Measurements from ENCODE around the gene SLC17A6.

The SLC17A6 gene

DNA sequence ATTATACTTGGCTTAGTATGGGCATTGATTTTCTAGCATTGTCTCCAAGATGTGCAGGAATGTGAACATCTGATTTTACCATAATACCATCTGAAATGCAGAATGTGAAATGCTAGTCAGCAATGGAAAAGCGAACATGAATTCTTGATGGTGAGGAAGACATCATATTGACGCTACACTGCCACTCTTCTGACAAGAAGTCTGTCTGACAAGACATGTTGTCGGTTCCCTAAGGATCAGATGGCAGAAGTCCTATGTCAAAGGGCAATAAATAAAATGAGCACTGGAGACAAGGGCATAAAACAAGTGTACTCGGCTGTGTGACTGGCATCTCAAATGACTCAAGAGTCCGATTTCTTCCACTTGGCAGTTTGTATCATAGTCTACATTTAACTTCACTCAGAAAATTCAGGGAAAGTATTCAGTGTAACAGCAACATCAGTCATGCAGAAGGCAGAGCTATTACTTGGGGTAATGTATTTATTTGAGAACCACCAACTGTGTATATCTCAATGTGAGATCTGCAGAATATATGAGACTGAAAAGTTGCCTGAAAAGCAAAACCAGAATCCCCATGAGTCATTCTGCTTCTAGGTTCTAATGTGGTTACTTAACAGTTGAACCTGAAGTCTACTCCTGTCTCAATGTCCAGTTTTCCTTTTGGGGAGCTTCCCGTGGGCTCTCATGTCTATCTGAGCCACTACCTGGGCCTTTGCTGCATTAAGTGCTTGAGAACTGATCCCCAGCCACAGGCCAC, 51.5 kb downstream of the SLC17A6 start:
- DNase-seq (ENCODE audit: low read depth in 2 of 2) = no peak

DNA sequence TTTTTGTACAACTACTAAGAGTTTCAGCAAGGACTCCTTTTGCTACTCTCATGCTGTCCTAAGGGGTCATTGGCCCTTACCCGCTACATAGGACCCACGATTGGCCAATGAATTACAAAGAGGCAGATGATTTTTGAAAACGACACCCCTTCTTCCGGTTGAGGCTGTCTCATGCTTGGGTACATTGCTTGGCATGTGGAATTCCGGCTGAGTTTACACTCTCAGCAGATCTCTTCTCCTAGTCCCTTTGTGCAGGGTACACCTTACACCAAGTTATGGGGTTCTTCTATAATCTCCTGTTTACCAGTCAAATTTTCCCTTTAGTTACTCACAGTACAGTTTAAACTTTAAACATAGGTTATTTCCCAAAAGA, 52.1 kb downstream of the SLC17A6 start:
- no peak for DNase-seq (ENCODE audit: low read depth in 2 of 2)

GRCh38 chr11:22392561-22392960, 54.4 kb downstream of the SLC17A6 start:
- DNase-seq (ENCODE audit: low read depth in 2 of 2) = no peak

DNA sequence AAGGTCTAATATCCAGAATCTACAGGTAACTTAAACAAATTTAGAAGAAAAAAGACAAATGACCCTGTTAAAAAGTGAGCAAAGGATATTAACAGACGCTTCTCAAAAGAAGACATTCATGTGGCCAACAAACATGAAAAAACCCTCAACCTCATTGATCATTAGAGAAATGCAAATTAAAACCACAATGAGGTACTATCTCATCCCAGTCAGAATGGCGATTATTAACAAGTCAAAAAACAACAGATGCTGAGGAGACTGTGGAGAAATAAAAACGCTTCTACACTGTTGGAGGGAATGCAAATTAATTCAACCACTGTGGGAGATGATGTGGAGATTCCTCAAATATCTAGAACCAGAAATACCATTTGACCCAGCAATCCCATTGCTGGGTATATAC, 67.2 kb downstream of the SLC17A6 start:
- DNase-seq (ENCODE audit: low read depth in 2 of 2) = no peak

- no peak for DNase-seq (ENCODE audit: low read depth in 2 of 2)
These were observed 69.1 kb downstream of the SLC17A6 start for GRCh38 chr11:22407267-22407666.

GRCh38 chr11:22407921-22408320, 69.7 kb downstream of the SLC17A6 start:
- no peak for DNase-seq (ENCODE audit: low read depth in 2 of 2)

GRCh38 chr11:22415476-22415875, 77.3 kb downstream of the SLC17A6 start:
- DNase-seq (ENCODE audit: low read depth in 2 of 2) = no peak

- DNase-seq (ENCODE audit: low read depth in 2 of 2) = no peak
These were observed 78.3 kb downstream of the SLC17A6 start for GRCh38 chr11:22416462-22416861.

- DNase-seq (ENCODE audit: low read depth in 2 of 2) = no peak
These were observed 88.7 kb downstream of the SLC17A6 start for GRCh38 chr11:22426915-22427314.

Measured in stimulated activated CD8-positive, alpha-beta memory T cell treated with anti-CD3 and anti-CD28 coated beads, Interleukin-7, amount 100 ng/mL, for 1 hour (primary cell).